Activated CD4-positive, alpha-beta T cell treated with anti-CD3 and anti-CD28 coated beads, Interleukin-2, amount 50 U/mL, for 24 hours (primary cell): ENCODE data around the gene FKBP4.

Experiments
- DNase-seq, 2 donors: peaks; one replicate each; pipeline ENCODE4 v3.0.0-alpha.2; 2020; ENCODE audit warnings: low read depth in 1 of 2, low spot score in 1 of 2

Gene FKBP4

GRCh38 chr12:2812290-2813213 is 17.8 kb downstream of the FKBP4 start, which contains the start of gene ITFG2:
Gene ITFG2, plus strand, starts transcription at chr12:2812668. Its CDS starts 93 bp downstream, at chr12:2812761.
- DNase-seq = peak; percentile 86 to 96

GRCh38 chr12:2813214-2814185 is 18.7 kb downstream of the FKBP4 start:
- DNase-seq = peak in 1 of 2 donors; percentile 49

GRCh38 chr12:2819810-2820209 is 25.0 kb downstream of the FKBP4 start:
- DNase-seq = no peak

- DNase-seq = no peak
Measured at GRCh38 chr12:2820432-2820831, 25.7 kb downstream of the FKBP4 start.

GRCh38 chr12:2823483-2823882 is 28.7 kb downstream of the FKBP4 start:
- DNase-seq = no peak

GRCh38 chr12:2824541-2824940 is 29.8 kb downstream of the FKBP4 start:
- no peak for DNase-seq

- DNase-seq = no peak
Measured at GRCh38 chr12:2825132-2825531, 30.4 kb downstream of the FKBP4 start.

GRCh38 chr12:2826036-2826435 is 31.3 kb downstream of the FKBP4 start:
- no peak for DNase-seq

- no peak for DNase-seq
Measured at GRCh38 chr12:2826721-2827515, 32.1 kb downstream of the FKBP4 start.

- no peak for DNase-seq
Measured at GRCh38 chr12:2829275-2829674, 34.5 kb downstream of the FKBP4 start.

GRCh38 chr12:2832550-2833127 is 37.9 kb downstream of the FKBP4 start:
- no peak for DNase-seq

- no peak for DNase-seq
Measured at GRCh38 chr12:2833327-2833726, 38.6 kb downstream of the FKBP4 start.

GRCh38 chr12:2833810-2834209 is 39.0 kb downstream of the FKBP4 start:
- DNase-seq = no peak

GRCh38 chr12:2834581-2835491 is 40.1 kb downstream of the FKBP4 start, which contains the start of gene NRIP2:
Gene NRIP2, minus strand, starts transcription at chr12:2835035. Its CDS starts 52 bp downstream, at chr12:2834983.
- no peak for DNase-seq

- DNase-seq = no peak
Measured at GRCh38 chr12:2835691-2836403, 41.1 kb downstream of the FKBP4 start.

- DNase-seq = no peak
Measured at GRCh38 chr12:2836574-2836973, 41.8 kb downstream of the FKBP4 start.

GRCh38 chr12:2841056-2841650 is 46.4 kb downstream of the FKBP4 start:
- no peak for DNase-seq

GRCh38 chr12:2842948-2843347 is 48.2 kb downstream of the FKBP4 start:
- no peak for DNase-seq
